Anterior cingulate cortex (tissue), 58 donors: ENCODE data around the gene ADCK1.
"Not testable (repeated sequence)": the region's sequence is repeated elsewhere in the genome, so short reads cannot be mapped to it uniquely, and the experiment has no call there.

Experiments used
- DNase-seq, 58 donors: peaks; one replicate each; lab custom pipeline; 2025; lab: John Stamatoyannopoulos, UW

ADCK1 gene

GRCh38 chr14:77890873-77891272 is 91.0 kb downstream of the ADCK1 start:
- peak in 2 of 58 donors; percentile 8 to 11 for DNase-seq

DNA sequence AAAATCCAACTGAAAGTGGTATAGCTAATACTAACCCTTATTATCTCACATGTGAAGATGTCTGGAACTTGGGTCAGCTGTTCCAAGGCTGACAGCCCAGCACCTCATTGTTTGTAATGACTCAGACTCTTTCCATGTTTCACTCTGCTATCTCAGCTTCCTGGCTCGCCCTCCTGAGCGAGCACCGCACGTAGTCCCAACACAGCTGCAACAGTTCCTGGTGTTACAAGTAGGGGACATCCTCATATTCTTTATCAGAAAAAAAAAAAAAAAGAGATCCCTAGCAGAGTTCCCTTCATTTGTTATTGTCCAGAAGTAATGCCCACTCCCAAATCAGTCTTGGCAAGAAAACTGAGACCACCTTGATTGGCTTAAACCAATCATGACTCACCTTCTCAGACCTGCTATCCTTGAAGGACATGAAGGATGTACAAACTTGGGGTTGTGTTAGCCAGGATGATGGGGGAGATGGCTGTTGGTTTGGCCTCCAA is 92.5 kb downstream of the ADCK1 start:
- DNase-seq: no peak

GRCh38 chr14:77892890-77893484 is 93.1 kb downstream of the ADCK1 start:
- DNase-seq: no peak

DNA sequence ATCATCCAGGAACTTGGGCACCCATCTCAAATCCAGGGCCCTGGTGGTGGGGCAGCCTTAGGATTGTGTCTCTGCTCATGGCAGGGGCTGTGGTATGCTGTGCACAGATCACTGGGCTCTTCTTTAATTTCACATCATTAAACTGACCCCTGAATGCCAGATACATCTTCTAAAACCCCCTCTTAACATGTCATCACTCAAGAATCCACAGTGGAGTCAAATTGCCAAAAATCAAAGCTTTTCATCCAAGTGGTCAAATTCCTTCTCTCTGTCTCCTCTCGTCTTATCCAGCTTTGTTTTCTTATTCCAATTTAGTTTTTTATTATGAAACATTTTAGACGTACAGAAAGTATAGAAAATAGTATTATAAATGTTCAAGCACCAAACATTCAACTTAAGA is 97.5 kb downstream of the ADCK1 start:
- DNase-seq: no peak

DNA sequence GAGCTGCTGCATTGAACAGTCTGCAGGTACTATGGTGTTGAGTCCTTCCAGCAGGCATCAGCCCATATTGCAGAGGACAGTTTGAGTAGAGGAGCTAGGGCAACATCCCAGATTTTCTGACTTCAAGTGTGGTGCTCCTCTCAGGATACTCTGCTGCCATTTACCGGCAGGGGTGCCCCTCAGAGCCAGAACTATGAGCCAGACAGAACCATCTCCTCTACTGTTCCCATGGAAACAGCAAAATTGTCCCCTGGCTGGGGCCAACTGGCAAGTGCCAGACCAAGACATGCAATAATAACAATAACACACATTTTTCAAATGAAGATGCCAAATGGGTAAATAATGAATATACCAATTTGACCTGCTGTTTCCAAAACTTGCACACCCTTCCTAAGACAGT is 102.9 kb downstream of the ADCK1 start:
- DNase-seq: no peak

DNA sequence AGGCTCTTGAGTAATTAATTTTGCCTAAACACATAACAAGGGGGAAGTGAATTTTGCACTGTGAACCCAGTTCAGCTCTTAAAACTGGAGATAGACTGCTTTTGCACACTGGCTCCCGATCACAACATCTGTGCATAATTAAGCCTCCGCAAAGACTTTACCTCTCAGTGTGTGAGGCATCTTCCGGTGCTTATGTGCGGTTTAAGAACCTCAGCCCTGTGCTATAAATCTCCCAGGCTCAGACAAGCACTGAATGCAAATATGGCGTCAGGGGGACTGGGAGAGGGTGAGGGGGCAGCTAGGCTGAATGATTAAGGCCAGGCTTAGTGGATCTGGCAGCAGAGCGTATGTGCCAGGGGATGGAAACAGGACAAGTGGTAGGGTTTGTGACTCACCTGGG is 103.3 kb downstream of the ADCK1 start:
- no peak for DNase-seq

DNA sequence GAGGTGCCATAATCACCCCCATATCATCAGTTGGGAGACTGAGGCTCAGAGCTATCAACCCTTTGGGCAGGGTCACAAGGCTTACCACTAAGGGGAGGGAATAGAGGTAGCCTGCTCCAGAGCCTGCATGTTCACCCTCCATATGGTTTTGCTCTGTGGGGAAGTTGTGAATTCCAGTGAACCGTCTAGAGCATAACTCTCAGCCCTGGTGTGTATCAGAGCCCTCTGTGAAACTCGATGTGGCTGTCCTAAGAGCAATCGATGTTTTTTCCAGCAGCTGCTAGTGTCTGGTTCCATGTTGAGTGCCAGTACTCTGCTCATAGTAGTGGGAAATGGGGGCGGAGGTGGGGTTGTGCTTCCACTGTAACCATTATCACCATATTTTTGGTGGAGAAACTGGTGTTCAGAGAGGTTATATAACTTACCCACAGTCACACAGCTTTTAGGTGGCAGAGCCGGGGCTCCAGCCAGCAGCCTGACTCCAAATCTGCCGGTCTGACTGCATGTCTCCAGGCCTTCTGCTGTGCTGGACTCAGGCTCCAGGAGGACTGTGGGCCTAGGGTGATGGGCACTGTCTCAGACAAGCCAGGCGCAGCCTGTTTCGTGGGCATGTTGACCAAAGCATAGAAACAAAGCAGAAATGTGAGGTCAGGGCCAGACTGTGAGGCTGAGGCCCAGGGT is 104.2 kb downstream of the ADCK1 start:
- DNase-seq: no peak

DNA sequence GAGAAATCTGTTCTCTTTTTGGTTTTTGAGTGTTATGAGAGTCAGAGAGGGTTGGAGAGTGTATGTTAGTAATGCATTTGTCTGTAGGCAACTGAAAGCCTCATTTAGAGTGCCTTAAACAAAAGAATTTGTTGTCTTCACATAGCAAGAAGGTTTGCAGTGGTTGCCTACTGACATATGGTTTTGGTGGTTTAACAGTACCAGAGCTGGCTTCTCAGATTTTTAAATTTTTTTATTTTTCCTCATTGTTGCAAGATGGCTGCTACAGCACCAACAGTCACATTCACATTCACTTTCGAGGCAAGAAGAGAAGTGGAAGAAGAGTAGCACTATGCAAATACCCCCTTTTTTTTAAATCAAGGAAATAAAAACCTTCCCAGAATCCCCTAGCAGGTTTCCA is 106.5 kb downstream of the ADCK1 start:
- DNase-seq: no peak

GRCh38 chr14:77908847-77909246 is 108.9 kb downstream of the ADCK1 start:
- DNase-seq: no peak

GRCh38 chr14:77909911-77910310 is 110.0 kb downstream of the ADCK1 start:
- DNase-seq: peak in 26 of 58 donors; percentile 1 to 59 (median 22)

- no peak for DNase-seq
These were observed 110.6 kb downstream of the ADCK1 start for GRCh38 chr14:77910506-77910905.

DNA sequence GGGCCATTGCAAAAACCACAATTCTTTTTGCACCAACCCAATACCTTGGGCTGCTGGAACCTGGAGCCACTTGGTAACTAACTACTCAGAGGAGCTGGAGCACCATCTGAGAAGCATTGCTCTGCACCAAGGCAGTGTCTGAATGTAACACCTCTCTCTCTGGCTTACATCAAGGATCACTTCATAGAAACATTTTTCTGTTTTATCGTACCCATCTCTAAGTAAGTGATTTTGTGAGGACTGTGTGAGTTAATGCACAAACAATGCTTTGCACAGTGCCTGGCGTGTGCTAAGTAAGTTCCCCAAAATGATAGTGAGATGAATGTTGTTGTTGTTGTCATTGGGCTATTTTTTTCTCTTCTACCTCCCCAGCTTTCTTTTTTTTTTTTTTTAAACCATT is 111.4 kb downstream of the ADCK1 start:
- DNase-seq: no peak

- no peak for DNase-seq
These were observed 113.0 kb downstream of the ADCK1 start for GRCh38 chr14:77912754-77913556.

DNA sequence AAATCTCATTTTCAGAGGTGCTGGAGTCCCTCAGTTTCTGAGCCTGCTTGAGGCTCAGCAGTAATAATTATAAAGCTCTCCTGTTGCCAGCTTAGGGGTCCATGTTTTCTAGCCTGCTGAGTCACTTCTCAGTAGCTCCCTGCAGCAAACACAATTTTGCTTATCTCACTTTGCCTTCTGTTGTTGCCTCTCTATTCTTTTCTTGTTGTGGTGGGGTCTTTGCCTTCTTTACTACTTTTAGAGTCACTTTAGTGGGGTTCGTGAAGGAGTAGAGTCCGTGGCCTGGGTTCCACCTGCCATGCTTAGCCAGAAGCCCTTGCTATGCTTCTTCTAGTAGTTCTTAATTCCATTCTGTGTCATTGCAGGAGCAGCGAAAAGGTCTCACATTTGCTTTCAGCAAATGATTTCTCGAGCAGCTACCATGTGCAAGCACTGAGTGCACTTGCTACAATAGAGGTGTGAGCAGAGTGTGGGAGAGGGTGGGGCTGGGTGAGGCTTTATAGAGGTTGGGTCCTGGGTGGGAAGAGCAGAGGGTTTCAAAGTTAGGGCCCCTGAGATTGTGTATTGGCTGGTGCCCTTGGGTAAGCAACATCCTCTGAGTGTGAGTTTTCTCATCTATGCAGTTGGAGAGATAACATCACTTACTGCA is 114.3 kb downstream of the ADCK1 start:
- no peak for DNase-seq

GRCh38 chr14:77915390-77915789 is 115.5 kb downstream of the ADCK1 start:
- not testable (repeated sequence) for DNase-seq

- DNase-seq: no peak
These were observed 117.7 kb downstream of the ADCK1 start for GRCh38 chr14:77917491-77918201.

DNA sequence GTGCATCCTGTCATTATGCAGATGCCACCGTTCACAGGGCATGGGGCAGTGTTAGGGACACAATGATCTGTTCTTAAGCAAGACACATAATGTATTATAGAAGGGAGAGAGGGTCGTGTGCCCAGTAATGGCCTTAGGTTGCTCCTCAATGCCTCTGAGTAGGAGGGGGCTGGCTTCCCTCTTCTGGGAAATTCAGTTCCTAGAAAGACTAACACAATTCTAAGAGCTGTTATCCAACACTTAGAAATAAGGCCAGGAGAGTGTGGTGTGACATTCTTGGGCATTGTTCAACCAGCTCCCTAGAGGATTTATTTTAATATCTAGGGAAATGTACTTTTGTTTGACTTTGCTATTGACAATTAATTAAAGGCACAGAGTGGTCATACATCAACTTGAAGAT is 118.5 kb downstream of the ADCK1 start:
- DNase-seq: no peak

GRCh38 chr14:77920312-77920711 is 120.4 kb downstream of the ADCK1 start:
- DNase-seq: no peak

DNA sequence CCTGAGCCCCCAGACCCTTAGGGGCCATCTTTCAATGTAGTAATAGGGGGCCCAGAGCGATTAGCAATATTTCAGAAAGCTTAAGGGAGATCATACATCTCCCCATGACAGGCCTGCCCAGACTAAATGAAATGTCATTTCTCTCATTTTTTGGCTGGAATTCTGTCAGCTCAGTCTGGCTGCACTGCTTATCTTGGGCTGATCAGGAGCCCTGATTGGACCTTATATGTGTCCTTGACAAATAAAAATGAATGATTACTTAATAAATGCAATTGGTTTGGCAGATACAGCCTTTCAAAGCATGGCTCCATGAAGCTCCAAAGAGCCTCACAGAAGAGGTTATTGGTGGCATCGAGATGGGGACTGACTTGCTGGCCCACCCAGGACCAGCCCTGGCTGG is 121.9 kb downstream of the ADCK1 start:
- DNase-seq: no peak
